HepG2 (cell line): ENCODE results near the gene TNFAIP2. TPM values are rescaled to one million over a fixed set of nuclear protein-coding genes. Genes with fewer than 3 reads are reported as not detected.

Experiments used
- RBM39 ChIP-seq: fragments of 200-400 bp; formaldehyde crosslinking; IDR thresholded peaks from one replicate; pipeline ENCODE4 v1.6.1; 2018; ENCODE audit warnings: antibody characterized with exemption, mild to moderate bottlenecking, low read depth, low read length; ENCODE audit not compliant: poor library complexity, severe bottlenecking
- TARDBP ChIP-seq: sonication (generic); formaldehyde crosslinking; IDR thresholded peaks from 2 replicates; pipeline ENCODE4 v1.8.0; 2022; ENCODE audit warnings: mild to moderate bottlenecking, missing genetic modification reagents
- ZFX ChIP-seq: sonication (generic); formaldehyde crosslinking; IDR thresholded peaks from 2 replicates; pipeline ENCODE4 v1.4.0; 2020; ENCODE audit warnings: mild to moderate bottlenecking, low read depth, missing genetic modification reagents, moderate library complexity
- ZNF326 ChIP-seq: sonication (generic); formaldehyde crosslinking; IDR thresholded peaks from 2 replicates; pipeline ENCODE4 v1.4.0; 2020; ENCODE audit warnings: missing genetic modification reagents, borderline replicate concordance
- ZNF383 ChIP-seq: sonication (generic); formaldehyde crosslinking; IDR thresholded peaks from 2 replicates; pipeline ENCODE4 v1.4.0; 2020; ENCODE audit warnings: missing genetic modification reagents, mild to moderate bottlenecking, borderline replicate concordance
- ZNF724P ChIP-seq: sonication (generic); formaldehyde crosslinking; IDR thresholded peaks from 2 replicates; pipeline ENCODE4 v1.8.0; 2022; ENCODE audit warnings: missing genetic modification reagents, borderline replicate concordance
- ZNF749 ChIP-seq: sonication (generic); formaldehyde crosslinking; IDR thresholded peaks from 2 replicates; pipeline ENCODE4 v1.8.0; 2022; ENCODE audit warnings: mild to moderate bottlenecking, missing genetic modification reagents, moderate library complexity, borderline replicate concordance
- ZNF761 ChIP-seq: sonication (generic); formaldehyde crosslinking; conservative IDR thresholded peaks from 2 replicates; pipeline ENCODE4 v1.4.0; 2020; ENCODE audit warnings: mild to moderate bottlenecking, missing genetic modification reagents
- ZNF850 ChIP-seq: sonication (generic); formaldehyde crosslinking; conservative IDR thresholded peaks from 2 replicates; pipeline ENCODE4 v1.9.0; 2021; ENCODE audit warnings: mild to moderate bottlenecking, missing genetic modification reagents
- polyA plus RNA-seq, 8 experiments: library from polyadenylated mRNA; depleted of rRNA in 3 of 8; stranded (reverse) in 7 of 8; unstranded in 1 of 8; fragments of >200 nt; fragmentation: Illumina TruSeq in 4 of 8; extraction: Trizol in 4 of 8; gene quantifications; 2 replicates each; pipeline versions ENCODE4 v1.2.1 to v1.2.3, GENCODE V29; 2011 to 2016; ENCODE audit warnings: low read depth in 4 of 8, missing spikeins in 1 of 8, mixed read lengths in 1 of 8; ENCODE audit not compliant: insufficient read depth in 1 of 8
- total RNA-seq, 5 experiments: library from RNA; depleted of rRNA; stranded (reverse); fragments of >200 nt; fragmentation: Illumina TruSeq; extraction: Trizol; gene quantifications; 2 replicates each; pipeline ENCODE4 v1.2.3, GENCODE V29; 2016; ENCODE audit warnings: low read depth in 1 of 5
- TF ChIP-seq, protein P1 (sequence below): sonication (generic); formaldehyde crosslinking; IDR thresholded peaks from 2 replicates; pipeline ENCODE4 v1.9.0; 2021; ENCODE audit warnings: mild to moderate bottlenecking, missing genetic modification reagents
- TF ChIP-seq, protein P2 (sequence below): sonication (generic); formaldehyde crosslinking; IDR thresholded peaks from 2 replicates; pipeline ENCODE4 v1.8.1; 2022; ENCODE audit warnings: low read depth, mild to moderate bottlenecking, missing genetic modification reagents
- TF ChIP-seq, protein P3 (sequence below): IDR thresholded peaks from 2 replicates; pipeline ENCODE4 v1.6.1; 2012; ENCODE audit warnings: low read depth, low read length, improper control_type of control experiment

Gene TNFAIP2
- total and polyA plus RNA-seq, 2 of the 13 experiments (the other 11 are each of a cell fraction or from before 2014, with no cell fraction given): 0.46 to 1.5 TPM

GRCh38 chr14:103113303-103113702 is 10.0 kb upstream of the TNFAIP2 start (continued):
- TF ChIP-seq RBM39 (peak; percentile 17), ZNF724P (CRISPR knock-in tag) (0 out of 2 replicates have a peak, but pooled peaks have one; percentile 48), ZNF761 (peak; percentile 48; the same call in 1 of the 2 replicates), ZNF383 (CRISPR knock-in tag) (0 out of 2 replicates have a peak, but pooled peaks have one; percentile 66), ZNF326 (CRISPR knock-in tag) (peak; percentile 83; the same call in 1 of the 2 replicates), TARDBP (CRISPR knock-in tag) (0 out of 2 replicates have a peak, but pooled peaks have one; percentile 41), ZNF850 (CRISPR knock-in tag) (no peak), ZFX (CRISPR knock-in tag) (peak; percentile 7), ZNF749 (CRISPR knock-in tag) (0 out of 2 replicates have a peak, but pooled peaks have one; percentile 15)
- TF ChIP-seq, protein P1, sequence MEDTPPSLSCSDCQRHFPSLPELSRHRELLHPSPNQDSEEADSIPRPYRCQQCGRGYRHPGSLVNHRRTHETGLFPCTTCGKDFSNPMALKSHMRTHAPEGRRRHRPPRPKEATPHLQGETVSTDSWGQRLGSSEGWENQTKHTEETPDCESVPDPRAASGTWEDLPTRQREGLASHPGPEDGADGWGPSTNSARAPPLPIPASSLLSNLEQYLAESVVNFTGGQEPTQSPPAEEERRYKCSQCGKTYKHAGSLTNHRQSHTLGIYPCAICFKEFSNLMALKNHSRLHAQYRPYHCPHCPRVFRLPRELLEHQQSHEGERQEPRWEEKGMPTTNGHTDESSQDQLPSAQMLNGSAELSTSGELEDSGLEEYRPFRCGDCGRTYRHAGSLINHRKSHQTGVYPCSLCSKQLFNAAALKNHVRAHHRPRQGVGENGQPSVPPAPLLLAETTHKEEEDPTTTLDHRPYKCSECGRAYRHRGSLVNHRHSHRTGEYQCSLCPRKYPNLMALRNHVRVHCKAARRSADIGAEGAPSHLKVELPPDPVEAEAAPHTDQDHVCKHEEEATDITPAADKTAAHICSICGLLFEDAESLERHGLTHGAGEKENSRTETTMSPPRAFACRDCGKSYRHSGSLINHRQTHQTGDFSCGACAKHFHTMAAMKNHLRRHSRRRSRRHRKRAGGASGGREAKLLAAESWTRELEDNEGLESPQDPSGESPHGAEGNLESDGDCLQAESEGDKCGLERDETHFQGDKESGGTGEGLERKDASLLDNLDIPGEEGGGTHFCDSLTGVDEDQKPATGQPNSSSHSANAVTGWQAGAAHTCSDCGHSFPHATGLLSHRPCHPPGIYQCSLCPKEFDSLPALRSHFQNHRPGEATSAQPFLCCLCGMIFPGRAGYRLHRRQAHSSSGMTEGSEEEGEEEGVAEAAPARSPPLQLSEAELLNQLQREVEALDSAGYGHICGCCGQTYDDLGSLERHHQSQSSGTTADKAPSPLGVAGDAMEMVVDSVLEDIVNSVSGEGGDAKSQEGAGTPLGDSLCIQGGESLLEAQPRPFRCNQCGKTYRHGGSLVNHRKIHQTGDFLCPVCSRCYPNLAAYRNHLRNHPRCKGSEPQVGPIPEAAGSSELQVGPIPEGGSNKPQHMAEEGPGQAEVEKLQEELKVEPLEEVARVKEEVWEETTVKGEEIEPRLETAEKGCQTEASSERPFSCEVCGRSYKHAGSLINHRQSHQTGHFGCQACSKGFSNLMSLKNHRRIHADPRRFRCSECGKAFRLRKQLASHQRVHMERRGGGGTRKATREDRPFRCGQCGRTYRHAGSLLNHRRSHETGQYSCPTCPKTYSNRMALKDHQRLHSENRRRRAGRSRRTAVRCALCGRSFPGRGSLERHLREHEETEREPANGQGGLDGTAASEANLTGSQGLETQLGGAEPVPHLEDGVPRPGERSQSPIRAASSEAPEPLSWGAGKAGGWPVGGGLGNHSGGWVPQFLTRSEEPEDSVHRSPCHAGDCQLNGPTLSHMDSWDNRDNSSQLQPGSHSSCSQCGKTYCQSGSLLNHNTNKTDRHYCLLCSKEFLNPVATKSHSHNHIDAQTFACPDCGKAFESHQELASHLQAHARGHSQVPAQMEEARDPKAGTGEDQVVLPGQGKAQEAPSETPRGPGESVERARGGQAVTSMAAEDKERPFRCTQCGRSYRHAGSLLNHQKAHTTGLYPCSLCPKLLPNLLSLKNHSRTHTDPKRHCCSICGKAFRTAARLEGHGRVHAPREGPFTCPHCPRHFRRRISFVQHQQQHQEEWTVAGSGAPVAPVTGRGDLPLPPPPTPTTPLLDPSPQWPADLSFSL (CRISPR knock-in tag): peak; percentile 81
- TF ChIP-seq, protein P2, sequence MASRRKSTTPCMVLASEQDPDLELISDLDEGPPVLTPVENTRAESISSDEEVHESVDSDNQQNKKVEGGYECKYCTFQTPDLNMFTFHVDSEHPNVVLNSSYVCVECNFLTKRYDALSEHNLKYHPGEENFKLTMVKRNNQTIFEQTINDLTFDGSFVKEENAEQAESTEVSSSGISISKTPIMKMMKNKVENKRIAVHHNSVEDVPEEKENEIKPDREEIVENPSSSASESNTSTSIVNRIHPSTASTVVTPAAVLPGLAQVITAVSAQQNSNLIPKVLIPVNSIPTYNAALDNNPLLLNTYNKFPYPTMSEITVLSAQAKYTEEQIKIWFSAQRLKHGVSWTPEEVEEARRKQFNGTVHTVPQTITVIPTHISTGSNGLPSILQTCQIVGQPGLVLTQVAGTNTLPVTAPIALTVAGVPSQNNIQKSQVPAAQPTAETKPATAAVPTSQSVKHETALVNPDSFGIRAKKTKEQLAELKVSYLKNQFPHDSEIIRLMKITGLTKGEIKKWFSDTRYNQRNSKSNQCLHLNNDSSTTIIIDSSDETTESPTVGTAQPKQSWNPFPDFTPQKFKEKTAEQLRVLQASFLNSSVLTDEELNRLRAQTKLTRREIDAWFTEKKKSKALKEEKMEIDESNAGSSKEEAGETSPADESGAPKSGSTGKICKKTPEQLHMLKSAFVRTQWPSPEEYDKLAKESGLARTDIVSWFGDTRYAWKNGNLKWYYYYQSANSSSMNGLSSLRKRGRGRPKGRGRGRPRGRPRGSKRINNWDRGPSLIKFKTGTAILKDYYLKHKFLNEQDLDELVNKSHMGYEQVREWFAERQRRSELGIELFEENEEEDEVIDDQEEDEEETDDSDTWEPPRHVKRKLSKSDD (CRISPR knock-in tag): 0 out of 2 replicates have a peak, but pooled peaks have one; percentile 29
- TF ChIP-seq, protein P3, sequence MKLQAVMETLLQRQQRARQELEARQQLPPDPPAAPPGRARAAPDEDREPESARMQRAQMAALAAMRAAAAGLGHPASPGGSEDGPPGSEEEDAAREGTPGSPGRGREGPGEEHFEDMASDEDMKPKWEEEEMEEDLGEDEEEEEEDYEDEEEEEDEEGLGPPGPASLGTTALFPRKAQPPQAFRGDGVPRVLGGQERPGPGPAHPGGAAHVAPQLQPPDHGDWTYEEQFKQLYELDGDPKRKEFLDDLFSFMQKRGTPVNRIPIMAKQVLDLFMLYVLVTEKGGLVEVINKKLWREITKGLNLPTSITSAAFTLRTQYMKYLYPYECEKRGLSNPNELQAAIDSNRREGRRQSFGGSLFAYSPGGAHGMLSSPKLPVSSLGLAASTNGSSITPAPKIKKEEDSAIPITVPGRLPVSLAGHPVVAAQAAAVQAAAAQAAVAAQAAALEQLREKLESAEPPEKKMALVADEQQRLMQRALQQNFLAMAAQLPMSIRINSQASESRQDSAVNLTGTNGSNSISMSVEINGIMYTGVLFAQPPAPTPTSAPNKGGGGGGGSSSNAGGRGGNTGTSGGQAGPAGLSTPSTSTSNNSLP: no peak
